A549 (cell line): ENCODE measurements around the gene COA8. TPM values are rescaled to one million over a fixed set of nuclear protein-coding genes. Genes with fewer than 3 reads are reported as not detected.

Source experiments
- ATAC-seq, 2 experiments: fragments of 200-7000 bp in 1 of 2; fragments of >200 bp in 1 of 2; cut with Nextera tagmentation in 1 of 2; cut with Tn5 transposase in 1 of 2; 3 replicates each; pipeline versions ENCODE4 v1.8.0 to v1.9.1; 2018 to 2020; ENCODE audit warnings: mild to moderate bottlenecking in 1 of 2, moderate library complexity in 1 of 2
- CTCF ChIA-PET: fragments of 300-600 bp; sonication (Branson Sonifier 250); formaldehyde crosslinking; extraction: SDS; loops from one replicate; lab custom pipeline; 2021; ENCODE audit warnings: antibody characterized with exemption, inconsistent platforms; lab: Yijun Ruan, JAX
- POLR2A ChIA-PET: fragments of 350-600 bp; formaldehyde crosslinking; extraction: SDS; loops from one replicate; lab custom pipeline; 2021; ENCODE audit warnings: antibody characterized with exemption, inconsistent platforms; lab: Yijun Ruan, JAX
- DNase-seq, 2 experiments: peaks; one replicate each; pipeline versions ENCODE4 v3.0.0 to v3.0.0-alpha.2; 2011 to 2016; ENCODE audit warnings: low read depth in 1 of 2, low spot score in 1 of 2
- FAIRE-seq: peaks from 2 replicates; lab custom pipeline; 2011; peaks lifted over from hg19 to GRCh38; lab: Jason Lieb, UNC
- H3K27ac ChIP-seq, 2 experiments: fragments of >200 bp; sonication (Bioruptor Twin); formaldehyde crosslinking; 3 replicates each; pipeline ENCODE4 v1.5.1; 2016 to 2017
- H3K4me1 ChIP-seq: fragments of >200 bp; sonication (Bioruptor Twin); formaldehyde crosslinking; 3 replicates; pipeline ENCODE4 v1.6.1; 2016
- H3K4me2 ChIP-seq: fragments of >200 bp; sonication (Bioruptor Twin); formaldehyde crosslinking; 3 replicates; pipeline ENCODE4 v1.6.1; 2016
- H3K4me3 ChIP-seq: fragments of >200 bp; sonication (Bioruptor Twin); formaldehyde crosslinking; 3 replicates; pipeline ENCODE4 v1.5.1; 2016
- H3K9me3 ChIP-seq: fragments of >200 bp; sonication (Bioruptor Twin); formaldehyde crosslinking; 3 replicates; pipeline ENCODE4 v1.6.1; 2016
- CBX8 ChIP-seq: fragments of 200-600 bp; sonication (generic); IDR thresholded peaks from 2 replicates; pipeline ENCODE4 v1.6.1; 2016
- CEBPB ChIP-seq, 2 experiments: fragments of >200 bp in 1 of 2; sonication (Bioruptor Twin) in 1 of 2; formaldehyde crosslinking in 1 of 2; IDR thresholded peaks; 2 replicates each; pipeline ENCODE4 v1.6.1; 2012 to 2016
- CTCF ChIP-seq: fragments of >200 bp; sonication (Bioruptor Twin); formaldehyde crosslinking; IDR thresholded peaks from 3 replicates; pipeline ENCODE4 v1.5.1; 2016
- EHMT2 ChIP-seq: fragments of 200-600 bp; sonication (generic); IDR thresholded peaks from 2 replicates; pipeline ENCODE4 v1.6.1; 2016; ENCODE audit warnings: antibody characterized with exemption, low read depth, mild to moderate bottlenecking, moderate library complexity
- EP300 ChIP-seq, 2 experiments: fragments of >200 bp; sonication (Bioruptor Twin); formaldehyde crosslinking; IDR thresholded peaks; 2 replicates in 1 of 2; 3 replicates in 1 of 2; pipeline ENCODE4 v1.6.1; 2016 to 2017
- HDAC2 ChIP-seq: fragments of 200-600 bp; sonication (generic); IDR thresholded peaks from 2 replicates; pipeline ENCODE4 v1.6.1; 2016
- HEYL ChIP-seq: fragments of 250-450 bp; sonication (Bioruptor Pico); IDR thresholded peaks from 2 replicates; pipeline ENCODE4 v1.8.0; 2021; ENCODE audit warnings: mild to moderate bottlenecking, moderate library complexity
- HOXA7 ChIP-seq: fragments of 250-450 bp; sonication (Bioruptor Pico); IDR thresholded peaks from 2 replicates; pipeline ENCODE4 v1.5.0; 2020; ENCODE audit warnings: mild to moderate bottlenecking, moderate library complexity
- JUN ChIP-seq, 2 experiments: fragments of >200 bp; sonication (Bioruptor Twin); formaldehyde crosslinking; IDR thresholded peaks; 2 replicates in 1 of 2; 3 replicates in 1 of 2; pipeline ENCODE4 v1.6.1; 2016 to 2017
- JUNB ChIP-seq: fragments of >200 bp; sonication (Bioruptor Twin); formaldehyde crosslinking; IDR thresholded peaks from 2 replicates; pipeline ENCODE4 v1.6.1; 2016
- KDM1A ChIP-seq: fragments of 200-600 bp; sonication (generic); IDR thresholded peaks from 2 replicates; pipeline ENCODE4 v1.6.1; 2016; ENCODE audit warnings: low read depth, mild to moderate bottlenecking
- KDM5A ChIP-seq: fragments of 200-600 bp; sonication (generic); IDR thresholded peaks from 2 replicates; pipeline ENCODE4 v1.6.1; 2016; ENCODE audit warnings: antibody characterized with exemption, mild to moderate bottlenecking
- MAX ChIP-seq: IDR thresholded peaks from 2 replicates; pipeline ENCODE4 v1.6.1; 2012
- PHF8 ChIP-seq: fragments of 200-600 bp; sonication (generic); IDR thresholded peaks from 2 replicates; pipeline ENCODE4 v1.6.1; 2016; ENCODE audit warnings: low read depth, mild to moderate bottlenecking, antibody characterized with exemption, moderate library complexity, borderline replicate concordance
- RAD21 ChIP-seq, 2 experiments: fragments of >200 bp in 1 of 2; sonication (Bioruptor Twin) in 1 of 2; formaldehyde crosslinking in 1 of 2; IDR thresholded peaks in 1 of 2; conservative IDR thresholded peaks in 1 of 2; 2 replicates in 1 of 2; 3 replicates in 1 of 2; pipeline ENCODE4 v1.6.1; 2012 to 2018; ENCODE audit warnings: inconsistent platforms in 1 of 2
- ZC3H11A ChIP-seq: fragments of 450-650 bp; IDR thresholded peaks from 2 replicates; pipeline ENCODE4 v1.6.1; 2014; ENCODE audit warnings: antibody characterized with exemption, mild to moderate bottlenecking
- ZSCAN20 ChIP-seq: fragments of 250-450 bp; sonication (Bioruptor Pico); IDR thresholded peaks from 2 replicates; pipeline ENCODE4 v1.8.0; 2022; ENCODE audit warnings: mild to moderate bottlenecking, moderate library complexity
- WGBS: methylation state at CpG from one replicate; pipeline ENCODE4 v1.1.6; 2017; ENCODE audit errors: missing lambda C conversion rate; 5-methylcytosine and 5-hydroxymethylcytosine counted together
- polyA plus RNA-seq, 4 experiments: library from polyadenylated mRNA; depleted of rRNA in 3 of 4; stranded (reverse); fragments of >200 nt; fragmentation: RNase III in 1 of 4; extraction: RNeasy Plus Mini Kit Qiagen cat#74134 plus additional on column Dnase treatment in 1 of 4; gene quantifications; 2 replicates in 3 of 4; 3 replicates in 1 of 4; pipeline ENCODE4 v1.2.3, GENCODE V29; 2011 to 2017

COA8 gene
- polyA plus RNA-seq, 2 of the 4 experiments (the other 2 are of a cell fraction) = 29.8 to 34.9 TPM

GRCh38 chr14:103538291-103539055, 24.3 kb upstream of the COA8 start (continued):
- no peak for TF ChIP-seq CTCF
- no peak for TF ChIP-seq KDM5A
- TF ChIP-seq CBX8 = no peak
- TF ChIP-seq, all 56 proteins: peak for 0

- FAIRE-seq (no peak), ATAC-seq (peak in 1 of 2 experiments; percentile 4; a peak in 1 of 6 replicates), DNase-seq (no peak)
- TF ChIP-seq JUNB (no peak), KDM1A (no peak), ZC3H11A (no peak), HDAC2 (no peak), HOXA7 (CRISPR knock-in tag) (no peak), RAD21 (conservative IDR thresholded peaks at IDR 0.05 in 1 of 2, IDR thresholded peaks at IDR 0.05 in 1 of 2) (no peak)
- peaks cover 38% of the 10 kb centered on the region for H3K4me1 ChIP-seq
- POLR2A ChIA-PET = interaction anchor here (0.9 to 1.9 kb wide), 2 partner anchors 10 to 17 kb away, joined by 4 to 6 read pairs; partner anchors contain the start of gene TRMT61A
- 92% methylated on average over 25 of the region's 28 CpGs for WGBS
- H3K4me3 ChIP-seq = no peak overlapping the region
- H3K4me2 ChIP-seq = no peak overlapping the region
- peak overlapping the region in 1 of 2 experiments; percentile 26; a peak in 1 of 6 replicates for H3K27ac ChIP-seq
- no peaks in the 10 kb centered on the region for H3K9me3 ChIP-seq
- CTCF ChIA-PET = interaction anchor here (11.8 to 28.8 kb wide), 3 partner anchors 6 to 20 kb away, joined by 184 to 489 read pairs (median 184); partner anchors contain the start of genes CKB and TRMT61A
Measured at GRCh38 chr14:103539056-103539825, 23.5 kb upstream of the COA8 start.

GRCh38 chr14:103540821-103541708, 21.7 kb upstream of the COA8 start:
- Histone ChIP-seq H3K27ac (peak overlapping the region; percentile 31 to 75; a peak in 4 of 6 replicates), H3K4me2 (peak overlapping the region; percentile 71), H3K4me3 (no peak overlapping the region), H3K9me3 (no peaks in the 10 kb centered on the region), H3K4me1 (peaks cover 38% of the 10 kb centered on the region)
- DNase-seq (no peak), ATAC-seq (peak; percentile 2 to 5; a peak in 4 of 6 replicates), FAIRE-seq (no peak)
- POLR2A ChIA-PET = interaction anchor here (1.2 to 2.4 kb wide), 3 partner anchors 12 to 20 kb away, joined by 4 to 22 read pairs (median 6); partner anchors contain the start of genes CKB and TRMT61A
- CTCF ChIA-PET = interaction anchor here (0.6 to 28.8 kb wide), 6 partner anchors 8 to 142 kb away, joined by 3 to 489 read pairs (median 8); partner anchors contain the start of genes CKB and TRMT61A
- WGBS = 64% methylated on average over 10 of the region's 17 CpGs
- TF ChIP-seq JUN (IDR thresholded peaks at IDR 0.05) (0 out of 5 replicates have a peak, but pooled peaks of 1 of the 2 experiments have one; percentile 1), CEBPB (IDR thresholded peaks at IDR 0.05) (no peak), HEYL (CRISPR knock-in tag) (no peak), JUNB (no peak), EP300 (IDR thresholded peaks at IDR 0.05) (no peak), ZSCAN20 (CRISPR knock-in tag) (no peak), EHMT2 (no peak), HOXA7 (CRISPR knock-in tag) (peak; percentile 4; the same call in 1 of the 2 replicates), MAX (peak; percentile 9; the same call in 1 of the 2 replicates), PHF8 (no peak)
